GM11168 (cell line): ENCODE data around the gene SECISBP2.

Source experiments
- in situ Hi-C: fragments of 300-500 bp; cut with MboI; formaldehyde crosslinking; loops from one replicate; pipeline ENCODE4 v1.12.0; 2022; ENCODE audit warnings: low sequenced_read_pairs; ENCODE audit not compliant: unreplicated experiment

SECISBP2 gene

GRCh38 chr9:89379508-89380115 lies 61.3 kb downstream of the SECISBP2 start:
- in situ Hi-C loops, result no loop called here

- in situ Hi-C loops, result no loop called here
Measured at GRCh38 chr9:89380437-89381307, 62.4 kb downstream of the SECISBP2 start.

GRCh38 chr9:89381308-89381609 lies 63.0 kb downstream of the SECISBP2 start:
- in situ Hi-C loops, result no loop called here

GRCh38 chr9:89382026-89382986 lies 64.0 kb downstream of the SECISBP2 start:
- in situ Hi-C loops, result no loop called here

- in situ Hi-C loops, result no loop called here
Measured at GRCh38 chr9:89383030-89383720, 64.9 kb downstream of the SECISBP2 start.

GRCh38 chr9:89383721-89384300 lies 65.5 kb downstream of the SECISBP2 start:
- in situ Hi-C loops, result no loop called here

- in situ Hi-C loops, result no loop called here
Measured at GRCh38 chr9:89384783-89385182, 66.5 kb downstream of the SECISBP2 start.

GRCh38 chr9:89386206-89386605 lies 67.9 kb downstream of the SECISBP2 start:
- in situ Hi-C loops, result no loop called here

GRCh38 chr9:89386797-89387196 lies 68.5 kb downstream of the SECISBP2 start:
- in situ Hi-C loops, result no loop called here

- in situ Hi-C loops, result no loop called here
Measured at GRCh38 chr9:89387197-89387849, 69.0 kb downstream of the SECISBP2 start.

GRCh38 chr9:89388084-89388867 lies 70.0 kb downstream of the SECISBP2 start:
- in situ Hi-C loops, result no loop called here

GRCh38 chr9:89388868-89389177 lies 70.5 kb downstream of the SECISBP2 start:
- in situ Hi-C loops, result no loop called here

- in situ Hi-C loops, result no loop called here
Measured at GRCh38 chr9:89390068-89390555, 71.8 kb downstream of the SECISBP2 start.

GRCh38 chr9:89390578-89391116 lies 72.3 kb downstream of the SECISBP2 start:
- in situ Hi-C loops, result no loop called here

- in situ Hi-C loops, result no loop called here
Measured at GRCh38 chr9:89391585-89391984, 73.3 kb downstream of the SECISBP2 start.

GRCh38 chr9:89394412-89394811 lies 76.1 kb downstream of the SECISBP2 start:
- in situ Hi-C loops, result no loop called here

GRCh38 chr9:89395931-89396710 lies 77.8 kb downstream of the SECISBP2 start:
- in situ Hi-C loops, result no loop called here

GRCh38 chr9:89397471-89397870 lies 79.2 kb downstream of the SECISBP2 start:
- in situ Hi-C loops, result no loop called here
